Measurements from ENCODE around the gene ZC2HC1B. TPM values are rescaled to one million over a fixed set of nuclear protein-coding genes. Genes with fewer than 3 reads are reported as not detected.
A peak's percentile ranks its signal among the peaks of the same experiment; 100 is the strongest.

ZC2HC1B gene
- total and polyA plus RNA-seq, 9 of the 15 experiments (the other 6 are each of a cell fraction or from before 2014, with no cell fraction given): not detected

- 14% methylated on average over 3 of the region's 3 CpGs for WGBS (ENCODE audit: insufficient coverage, low coverage, missing lambda C conversion rate)
- no peak for ATAC-seq
- no peaks in the 10 kb centered on the region for H4K20me1 ChIP-seq (replicated peaks; ENCODE audit: control insufficient read depth, insufficient read depth, low read length)
- no peak for FAIRE-seq
- H3K9me3 ChIP-seq (replicated peaks; ENCODE audit: control insufficient read depth, insufficient read depth, low read depth, low read length): no peaks in the 10 kb centered on the region
- intact Hi-C loops (cut with micrococcal nuclease) (no loop called here), in situ Hi-C loops (cut with MboI) (no loop called here)
- H3K4me3 ChIP-seq: no peak overlapping the region
- POLR2A ChIA-PET: no interaction called here
- H3K4me2 ChIP-seq (ENCODE audit: insufficient read depth, low read length): no peak overlapping the region
- no peak overlapping the region for H3K9ac ChIP-seq (ENCODE audit: insufficient read depth in 1 of 2, low read depth in 2 of 2, low read length in 2 of 2)
- H2AFZ ChIP-seq (ENCODE audit: low read depth, low read length): no peak overlapping the region; the same call in 1 of the 2 replicates
- no TSS peak for BruUV-seq (replicated peaks)
- no peaks in the 10 kb centered on the region for H3K79me2 ChIP-seq (ENCODE audit: control insufficient read depth, insufficient read depth, low read length)
- no peaks in the 10 kb centered on the region for H3K36me3 ChIP-seq (ENCODE audit: control insufficient read depth, insufficient read depth, low read length)
- H3K9me1 ChIP-seq (ENCODE audit: control insufficient read depth, insufficient read depth, low read length): no peaks in the 10 kb centered on the region
- DNase-seq (ENCODE audit: extremely low read depth in 1 of 4, low spot score in 3 of 4): no peak
- peaks cover 0 to 7% of the 10 kb centered on the region in 2 experiments; a peak in 2 of 5 replicates for H3K27me3 ChIP-seq (ENCODE audit: control insufficient read depth in 2 of 2, insufficient read depth in 2 of 2, low read length in 2 of 2)
- TF ChIP-seq POLR2A (conservative IDR thresholded peaks at IDR 0.05): no peak
- TF ChIP-seq ZNF583 (CRISPR knock-in tag; IDR thresholded peaks at IDR 0.05): no peak
- no peak for TF ChIP-seq RFX7 (CRISPR knock-in tag; IDR thresholded peaks at IDR 0.05)
- TF ChIP-seq ETV5 (CRISPR knock-in tag; IDR thresholded peaks at IDR 0.05; ENCODE audit: low read depth): no peak
- TF ChIP-seq ZNF764 (CRISPR knock-in tag; IDR thresholded peaks at IDR 0.05; ENCODE audit: low read depth): no peak
- no peak for TF ChIP-seq PTBP1 (IDR thresholded peaks at IDR 0.05; ENCODE audit: low read depth, low read length)
- H3K27ac ChIP-seq (ENCODE audit: extremely low read depth, low read depth, low read length): no peak overlapping the region
- H3K4me1 ChIP-seq (replicated peaks in 1 of 2; ENCODE audit: control insufficient read depth in 2 of 2, insufficient read depth in 2 of 2, low read length in 2 of 2): no peaks in the 10 kb centered on the region
- CTCF ChIA-PET (ENCODE audit: low intra/inter-chr PET ratio): no interaction called here
Measured at GRCh38 chr6:143896126-143896860, 32.0 kb downstream of the ZC2HC1B start.

- Histone ChIP-seq H3K4me3 (no peak overlapping the region), H3K79me2 (ENCODE audit: control insufficient read depth, insufficient read depth, low read length) (no peaks in the 10 kb centered on the region), H3K27me3 (ENCODE audit: control insufficient read depth in 2 of 2, insufficient read depth in 2 of 2, low read length in 2 of 2) (peaks cover 0 to 7% of the 10 kb centered on the region in 2 experiments; a peak in 2 of 5 replicates), H3K9me3 (replicated peaks; ENCODE audit: control insufficient read depth, insufficient read depth, low read depth, low read length) (no peaks in the 10 kb centered on the region), H3K27ac (ENCODE audit: extremely low read depth, low read depth, low read length) (no peak overlapping the region), H3K4me1 (replicated peaks in 1 of 2; ENCODE audit: control insufficient read depth in 2 of 2, insufficient read depth in 2 of 2, low read length in 2 of 2) (no peaks in the 10 kb centered on the region; a peak in 1 of 5 replicates), H3K36me3 (ENCODE audit: control insufficient read depth, insufficient read depth, low read length) (no peaks in the 10 kb centered on the region), H3K9me1 (ENCODE audit: control insufficient read depth, insufficient read depth, low read length) (no peaks in the 10 kb centered on the region), H4K20me1 (replicated peaks; ENCODE audit: control insufficient read depth, insufficient read depth, low read length) (no peaks in the 10 kb centered on the region), H2AFZ (ENCODE audit: low read depth, low read length) (no peak overlapping the region), H3K4me2 (ENCODE audit: insufficient read depth, low read length) (no peak overlapping the region), H3K9ac (ENCODE audit: insufficient read depth in 1 of 2, low read depth in 2 of 2, low read length in 2 of 2) (no peak overlapping the region)
- intact Hi-C loops (cut with micrococcal nuclease): no loop called here
- POLR2A ChIA-PET: interaction anchor here (0.7 kb wide), 1 partner anchor 14 kb away, joined by 3 read pairs; no protein-coding TSS in a partner anchor
- in situ Hi-C loops (cut with MboI): no loop called here
- CTCF ChIA-PET (ENCODE audit: low intra/inter-chr PET ratio): no interaction called here
- no peak for FAIRE-seq
- TF ChIP-seq ZNF57 (CRISPR knock-in tag; IDR thresholded peaks at IDR 0.05): no peak
- TF ChIP-seq PKNOX1 (IDR thresholded peaks at IDR 0.05): peak; percentile 70
- no peak for TF ChIP-seq ZZZ3 (IDR thresholded peaks at IDR 0.05)
- TF ChIP-seq HSF4 (CRISPR knock-in tag; IDR thresholded peaks at IDR 0.05; ENCODE audit: borderline replicate concordance): no peak
- no peak for TF ChIP-seq PBX2 (CRISPR knock-in tag; IDR thresholded peaks at IDR 0.05; ENCODE audit: low read depth)
- TF ChIP-seq PBX2 (tag; conservative IDR thresholded peaks at IDR 0.05; ENCODE audit: low read depth): 0 out of 2 replicates have a peak, but pooled peaks have one; percentile 19
- no TSS peak for BruUV-seq (replicated peaks)
- WGBS (ENCODE audit: insufficient coverage, low coverage, missing lambda C conversion rate): 5% methylated on average over 1 of the region's 2 CpGs
- ATAC-seq: no peak
- no peak for DNase-seq (ENCODE audit: extremely low read depth in 1 of 4, low spot score in 3 of 4)
Measured at GRCh38 chr6:143900358-143900757, 36.1 kb downstream of the ZC2HC1B start.

Data from K562 (cell line).